Sigmoid colon (tissue), 7 donors: ENCODE measurements around the gene NPPA. TPM values are rescaled to one million over a fixed set of nuclear protein-coding genes. Genes with fewer than 3 reads are reported as not detected.

Source experiments
- DNase-seq: peaks from one replicate; pipeline ENCODE4 v3.0.0-alpha.2; 2019
- H3K27ac ChIP-seq, 4 donors: fragments of 200-600 bp; sonication (generic); one replicate each; pipeline ENCODE4 v1.5.1; 2016 to 2019; ENCODE audit warnings: mild to moderate bottlenecking in 1 of 4
- H3K27me3 ChIP-seq, 3 donors: fragments of 200-600 bp; sonication (generic); one replicate each; pipeline ENCODE4 v1.5.1; 2019; ENCODE audit warnings: mild to moderate bottlenecking in 1 of 3
- H3K36me3 ChIP-seq, 4 donors: fragments of 200-600 bp; sonication (generic); one replicate each; pipeline ENCODE4 v1.5.1; 2016 to 2019
- H3K4me1 ChIP-seq, 4 donors: fragments of 200-600 bp; sonication (generic); one replicate each; pipeline ENCODE4 v1.5.1; 2017 to 2019
- H3K4me3 ChIP-seq, 4 donors: fragments of 200-600 bp; sonication (generic); one replicate each; pipeline ENCODE4 v1.5.1; 2017 to 2019; ENCODE audit warnings: mild to moderate bottlenecking in 2 of 4, moderate library complexity in 1 of 4
- H3K9me3 ChIP-seq, 4 donors: fragments of 200-600 bp in 3 of 4; sonication (generic) in 3 of 4; one replicate each; pipeline versions ENCODE4 v1.5.1 to v1.6.1; 2013 to 2019
- EP300 ChIP-seq, 4 donors: sonication (generic); formaldehyde crosslinking; IDR thresholded peaks; one replicate each; pipeline ENCODE4 v1.6.1; 2017; ENCODE audit warnings: antibody characterized with exemption in 4 of 4
- POLR2A ChIP-seq, 2 donors: fragments of 450-650 bp; IDR thresholded peaks; one replicate each; pipeline ENCODE4 v1.6.1; 2016; ENCODE audit warnings: antibody characterized with exemption in 2 of 2, mild to moderate bottlenecking in 2 of 2, moderate library complexity in 2 of 2
- POLR2AphosphoS5 ChIP-seq, 4 donors: sonication (generic); formaldehyde crosslinking; IDR thresholded peaks; one replicate each; pipeline ENCODE4 v1.6.1; 2017; ENCODE audit warnings: antibody characterized with exemption in 4 of 4
- WGBS, 2 donors: extraction: QIAGEN DNeasy Blood & Tissue Kit; methylation state at CpG; one replicate each; pipeline ENCODE4 v1.1.7; 2013; 5-methylcytosine and 5-hydroxymethylcytosine counted together
- intact Hi-C: fragments of 100-400 bp; cut with DNase I; formaldehyde crosslinking; loops from one replicate; pipeline ENCODE4 v1.15.1; 2023
- polyA plus RNA-seq, 3 donors: library from polyadenylated mRNA; stranded (reverse); fragments of 200-250 nt; gene quantifications; one replicate each; pipeline ENCODE4 v1.2.3, GENCODE V29; 2013
- total RNA-seq, 4 donors: library from RNA; depleted of rRNA; stranded (reverse); fragments of >200 nt; gene quantifications; one replicate each; pipeline ENCODE4 v1.1.0, GENCODE V29; 2016
- TF ChIP-seq, protein P1 (sequence below), 4 experiments: fragments of 450-650 bp in 3 of 4; fragments of 200-600 bp in 1 of 4; IDR thresholded peaks; one replicate each; pipeline ENCODE4 v1.5.1; 2016 to 2019; ENCODE audit warnings: antibody characterized with exemption in 4 of 4, mild to moderate bottlenecking in 3 of 4, moderate library complexity in 2 of 4
- donor health status: healthy with polysubstance abuse.
- donor health status: Bipolar disorder and iron deficiency.
- donor health status: healthy.

The NPPA gene
- total and polyA plus RNA-seq, 7 donors, result 0.92 to 8.6 TPM; not detected in 5

DNA sequence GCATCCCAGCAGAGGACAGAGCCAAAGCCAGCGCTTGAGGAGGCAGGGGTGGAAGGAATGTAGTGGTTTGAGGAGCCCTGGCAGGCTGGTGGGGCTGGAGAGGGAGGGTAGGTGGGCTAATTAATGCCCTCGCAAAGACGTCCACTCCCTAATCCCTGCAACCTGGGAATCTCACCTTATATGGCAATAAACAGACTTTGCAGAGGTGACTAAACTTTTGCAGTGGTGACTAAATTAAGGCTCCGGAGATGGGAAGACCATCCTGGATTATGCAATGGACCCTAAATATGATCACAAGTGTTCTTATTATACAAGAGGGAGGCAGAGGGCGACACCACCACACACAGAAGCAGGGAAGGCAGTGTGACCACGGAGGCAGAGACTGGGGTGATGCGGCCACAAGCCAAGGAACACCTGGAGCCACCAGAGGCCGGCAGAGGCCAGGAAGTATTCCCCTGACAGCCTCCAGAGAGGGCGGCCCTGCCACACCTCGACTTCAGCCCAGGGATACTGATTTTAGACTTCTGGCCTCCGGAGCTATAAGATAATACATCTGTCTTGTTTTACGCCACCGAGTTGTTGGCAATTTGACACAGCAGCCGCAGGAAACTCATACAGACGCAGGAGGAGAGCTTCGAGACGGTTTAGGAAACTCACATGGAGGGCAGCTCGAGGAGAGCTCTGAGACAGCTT is 34.3 kb upstream of the NPPA start:
- peaks cover 0 to 18% (median 0%) of the 10 kb centered on the region in 3 donors for H3K27me3 ChIP-seq
- H3K9me3 ChIP-seq, result no peaks in the 10 kb centered on the region
- no peak overlapping the region for H3K4me3 ChIP-seq
- TF ChIP-seq POLR2AphosphoS5 (IDR thresholded peaks at IDR 0.05) (no peak), EP300 (IDR thresholded peaks at IDR 0.05) (no peak), POLR2A (IDR thresholded peaks at IDR 0.05) (no peak)
- TF ChIP-seq, protein P1, sequence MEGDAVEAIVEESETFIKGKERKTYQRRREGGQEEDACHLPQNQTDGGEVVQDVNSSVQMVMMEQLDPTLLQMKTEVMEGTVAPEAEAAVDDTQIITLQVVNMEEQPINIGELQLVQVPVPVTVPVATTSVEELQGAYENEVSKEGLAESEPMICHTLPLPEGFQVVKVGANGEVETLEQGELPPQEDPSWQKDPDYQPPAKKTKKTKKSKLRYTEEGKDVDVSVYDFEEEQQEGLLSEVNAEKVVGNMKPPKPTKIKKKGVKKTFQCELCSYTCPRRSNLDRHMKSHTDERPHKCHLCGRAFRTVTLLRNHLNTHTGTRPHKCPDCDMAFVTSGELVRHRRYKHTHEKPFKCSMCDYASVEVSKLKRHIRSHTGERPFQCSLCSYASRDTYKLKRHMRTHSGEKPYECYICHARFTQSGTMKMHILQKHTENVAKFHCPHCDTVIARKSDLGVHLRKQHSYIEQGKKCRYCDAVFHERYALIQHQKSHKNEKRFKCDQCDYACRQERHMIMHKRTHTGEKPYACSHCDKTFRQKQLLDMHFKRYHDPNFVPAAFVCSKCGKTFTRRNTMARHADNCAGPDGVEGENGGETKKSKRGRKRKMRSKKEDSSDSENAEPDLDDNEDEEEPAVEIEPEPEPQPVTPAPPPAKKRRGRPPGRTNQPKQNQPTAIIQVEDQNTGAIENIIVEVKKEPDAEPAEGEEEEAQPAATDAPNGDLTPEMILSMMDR (IDR thresholded peaks at IDR 0.05), result no peak
- peaks cover 0 to 12% (median 5%) of the 10 kb centered on the region in 4 donors for H3K4me1 ChIP-seq
- no peaks in the 10 kb centered on the region for H3K36me3 ChIP-seq
- intact Hi-C loops, result no loop called here
- WGBS, 2 donors, result 87 to 88% methylated on average over 18 of the region's 18 CpGs
- DNase-seq, result no peak
- peak overlapping the region in 3 of 4 donors; percentile 23 to 49 (median 43) for H3K27ac ChIP-seq

DNA sequence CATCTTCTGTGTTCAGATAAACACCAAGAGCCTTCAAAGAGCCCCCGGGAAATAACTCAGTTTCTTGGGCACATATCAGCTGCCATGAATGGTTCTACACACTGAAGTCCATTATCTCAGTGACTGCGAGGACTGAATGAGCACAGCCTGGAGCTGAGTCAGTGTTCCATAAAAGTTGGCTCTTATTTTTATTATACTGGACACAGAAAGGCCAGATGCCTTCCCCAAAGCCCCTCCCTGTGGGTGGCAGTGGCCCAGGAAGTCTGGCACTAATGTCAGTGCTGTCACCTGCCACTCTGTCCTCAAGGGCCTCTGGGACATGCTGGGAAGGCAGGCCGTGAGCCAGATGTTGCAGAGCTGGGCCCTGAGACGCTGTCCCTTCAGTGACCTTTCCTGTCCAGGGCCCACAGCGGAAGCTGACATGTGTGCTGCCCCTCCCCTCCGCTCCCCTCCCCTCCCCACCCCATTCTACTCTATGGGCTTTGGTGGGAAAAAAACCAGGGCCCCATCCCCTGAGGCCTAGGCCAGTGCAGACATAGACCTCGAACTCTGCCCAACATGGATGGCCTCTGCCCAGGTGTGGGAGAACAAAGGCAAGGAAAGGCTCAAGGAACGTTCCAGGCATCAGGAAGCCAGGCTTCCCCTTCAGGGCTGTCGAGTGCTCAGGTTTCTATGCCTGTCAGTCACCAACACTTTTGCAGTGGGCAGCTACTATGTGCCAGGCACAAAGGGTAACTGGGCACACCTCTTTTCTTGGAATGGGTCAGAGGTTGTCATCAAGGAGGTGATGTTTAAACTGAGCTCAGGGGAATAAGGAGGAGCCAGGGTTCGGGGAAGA is 33.5 kb upstream of the NPPA start:
- peak; percentile 80 for DNase-seq
- H3K36me3 ChIP-seq, result no peaks in the 10 kb centered on the region
- TF ChIP-seq POLR2A (IDR thresholded peaks at IDR 0.05) (no peak), EP300 (IDR thresholded peaks at IDR 0.05) (peak in 1 of 4 donors; percentile 11), POLR2AphosphoS5 (IDR thresholded peaks at IDR 0.05) (peak in 3 of 4 donors; percentile 35 to 66 (median 48))
- TF ChIP-seq, protein P1 (IDR thresholded peaks at IDR 0.05), result no peak
- intact Hi-C loops, result no loop called here
- H3K4me3 ChIP-seq, result no peak overlapping the region
- H3K27me3 ChIP-seq, result peaks cover 0 to 23% (median 0%) of the 10 kb centered on the region in 3 donors
- peak overlapping the region; percentile 23 to 49 (median 35) for H3K27ac ChIP-seq
- H3K9me3 ChIP-seq, result no peaks in the 10 kb centered on the region
- WGBS, 2 donors, result 67 to 70% methylated on average over 10 of the region's 10 CpGs
- peaks cover 0 to 12% (median 5%) of the 10 kb centered on the region in 4 donors for H3K4me1 ChIP-seq

DNA sequence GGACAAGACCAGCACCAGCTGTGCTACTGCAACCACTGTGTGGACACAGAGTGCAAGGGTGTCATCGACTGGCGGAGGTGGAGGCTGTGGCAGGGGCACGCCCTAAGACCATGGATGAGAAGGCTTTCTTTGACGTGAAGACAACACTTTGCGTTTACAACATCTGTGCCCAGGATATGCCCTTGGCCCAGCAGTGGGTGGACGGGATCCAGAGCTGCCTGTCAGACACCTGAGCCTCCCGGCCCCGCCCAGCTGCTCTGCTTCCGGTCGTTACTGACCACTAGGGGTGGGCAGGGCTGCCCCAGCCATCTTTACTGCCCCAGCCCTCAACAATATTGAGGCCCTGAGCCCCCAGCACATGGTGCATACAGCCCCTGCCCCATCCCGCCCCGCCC is 32.6 kb upstream of the NPPA start:
- DNase-seq, result no peak
- Histone ChIP-seq H3K27me3 (peaks cover 0 to 23% (median 0%) of the 10 kb centered on the region in 3 donors), H3K36me3 (no peaks in the 10 kb centered on the region), H3K9me3 (no peaks in the 10 kb centered on the region), H3K27ac (peak overlapping the region; percentile 20 to 56 (median 47)), H3K4me3 (no peak overlapping the region), H3K4me1 (peaks cover 0 to 12% (median 5%) of the 10 kb centered on the region in 4 donors)
- intact Hi-C loops, result no loop called here
- WGBS, 2 donors, result 47 to 73% methylated on average over 12 of the region's 12 CpGs
- TF ChIP-seq EP300 (IDR thresholded peaks at IDR 0.05) (no peak), POLR2A (IDR thresholded peaks at IDR 0.05) (no peak), POLR2AphosphoS5 (IDR thresholded peaks at IDR 0.05) (no peak)
- TF ChIP-seq, protein P1 (IDR thresholded peaks at IDR 0.05), result no peak

DNA sequence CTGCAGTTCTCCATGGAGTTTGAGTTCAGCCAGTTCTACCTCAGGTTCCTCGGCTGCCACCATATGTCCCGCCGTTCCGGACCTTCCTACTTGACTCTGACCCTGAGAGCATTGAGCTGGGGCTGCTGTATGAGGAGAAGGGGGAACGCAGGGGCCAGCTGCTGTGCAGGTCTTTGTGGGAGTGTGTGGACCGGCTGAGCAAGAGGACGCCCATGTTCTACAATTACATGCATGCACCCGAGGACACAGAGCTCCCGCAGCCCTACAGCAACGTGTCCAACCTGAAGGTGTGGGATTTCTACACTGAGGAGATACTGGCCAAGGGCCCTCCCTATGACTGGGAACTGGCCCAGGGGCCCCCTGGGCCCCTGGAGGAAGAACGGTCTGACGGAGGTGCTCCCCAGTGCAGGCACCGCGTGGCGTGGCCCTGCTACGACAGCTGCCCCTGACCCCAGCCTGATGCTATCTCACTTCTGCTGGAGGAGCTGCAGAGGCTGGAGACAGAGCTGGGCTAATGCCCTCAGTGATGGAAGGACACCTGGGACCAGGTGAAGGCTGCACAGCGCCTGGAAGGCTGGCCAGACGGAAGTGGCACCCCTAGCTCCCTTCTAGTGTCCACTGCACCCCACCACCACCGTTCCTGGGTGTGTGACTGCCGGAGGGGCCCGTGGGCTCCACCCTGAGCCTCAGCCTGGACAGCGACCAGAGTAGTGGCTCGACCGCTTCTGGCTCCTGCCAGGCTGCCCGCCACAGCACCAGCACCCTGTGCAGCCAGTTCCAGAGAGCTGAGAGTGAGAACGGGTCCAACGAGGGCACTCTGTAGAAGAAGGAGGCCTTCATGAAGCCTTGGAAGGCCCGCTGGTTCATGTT is 32.0 kb upstream of the NPPA start:
- Histone ChIP-seq H3K4me3 (no peak overlapping the region), H3K4me1 (peaks cover 0 to 12% (median 5%) of the 10 kb centered on the region in 4 donors), H3K27ac (peak overlapping the region in 1 of 4 donors; percentile 51), H3K9me3 (no peaks in the 10 kb centered on the region), H3K36me3 (no peaks in the 10 kb centered on the region), H3K27me3 (peaks cover 0 to 23% (median 0%) of the 10 kb centered on the region in 3 donors)
- intact Hi-C loops, result no loop called here
- 83 to 86% methylated on average over 28 of the region's 28 CpGs for WGBS, 2 donors
- DNase-seq, result no peak
- TF ChIP-seq, protein P1 (IDR thresholded peaks at IDR 0.05), result no peak
- TF ChIP-seq POLR2AphosphoS5 (IDR thresholded peaks at IDR 0.05) (no peak), EP300 (IDR thresholded peaks at IDR 0.05) (no peak), POLR2A (IDR thresholded peaks at IDR 0.05) (no peak)
